ENCODE measurements around the gene CRAMP1.
A peak's percentile ranks its signal among the peaks of the same experiment; 100 is the strongest.
"Not testable (repeated sequence)": the region's sequence is repeated elsewhere in the genome, so short reads cannot be mapped to it uniquely, and the experiment has no call there.

Gene CRAMP1

GRCh38 chr16:1590366-1590765 is 21.8 kb upstream of the CRAMP1 start:
- Histone ChIP-seq H3K27ac (ENCODE audit: low read length) (no peak overlapping the region), H3K9ac (ENCODE audit: low read length) (no peak overlapping the region), H4K20me1 (ENCODE audit: insufficient read depth, low read length) (no peaks in the 10 kb centered on the region), H3K4me1 (ENCODE audit: low read length) (peaks cover 12% of the 10 kb centered on the region), H3K27me3 (replicated peaks; ENCODE audit: insufficient read depth, low read length) (no peaks in the 10 kb centered on the region), H3K36me3 (replicated peaks; ENCODE audit: insufficient read depth, low read length) (no peaks in the 10 kb centered on the region), H3K9me3 (replicated peaks; ENCODE audit: insufficient read depth, low read length) (no peaks in the 10 kb centered on the region), H3F3A (ENCODE audit: insufficient read depth, low read length) (peaks cover 11% of the 10 kb centered on the region; the same call in 1 of the 2 replicates), H3K4me3 (ENCODE audit: low read length) (no peak overlapping the region), H2AFZ (ENCODE audit: low read length) (no peak overlapping the region), H3K4me2 (ENCODE audit: low read depth, low read length) (no peak overlapping the region), H3K79me2 (ENCODE audit: low read length) (no peaks in the 10 kb centered on the region), H3K9me2 (replicated peaks; ENCODE audit: insufficient read depth, low read length) (no peaks in the 10 kb centered on the region)
- no peak for DNase-seq
- TF ChIP-seq EZH2phosphoT487 (IDR thresholded peaks at IDR 0.05; ENCODE audit: low read length) (no peak), EZH2 (optimal IDR thresholded peaks at IDR 0.05; ENCODE audit: low read depth, low read length) (no peak), CTCF (IDR thresholded peaks at IDR 0.05; ENCODE audit: low read length) (no peak)

- Histone ChIP-seq H3K79me2 (ENCODE audit: low read length) (no peaks in the 10 kb centered on the region), H3K9me3 (replicated peaks; ENCODE audit: insufficient read depth, low read length) (no peaks in the 10 kb centered on the region), H4K20me1 (ENCODE audit: insufficient read depth, low read length) (no peaks in the 10 kb centered on the region), H2AFZ (ENCODE audit: low read length) (peak overlapping the region; percentile 55), H3F3A (ENCODE audit: insufficient read depth, low read length) (peaks cover 11% of the 10 kb centered on the region; the same call in 1 of the 2 replicates), H3K4me1 (ENCODE audit: low read length) (peaks cover 12% of the 10 kb centered on the region), H3K9ac (ENCODE audit: low read length) (peak overlapping the region; percentile 22; the same call in 1 of the 2 replicates), H3K4me2 (ENCODE audit: low read depth, low read length) (peak overlapping the region; percentile 50), H3K36me3 (replicated peaks; ENCODE audit: insufficient read depth, low read length) (no peaks in the 10 kb centered on the region), H3K27ac (ENCODE audit: low read length) (peak overlapping the region; percentile 39; the same call in 1 of the 2 replicates), H3K27me3 (replicated peaks; ENCODE audit: insufficient read depth, low read length) (no peaks in the 10 kb centered on the region), H3K9me2 (replicated peaks; ENCODE audit: insufficient read depth, low read length) (no peaks in the 10 kb centered on the region), H3K4me3 (ENCODE audit: low read length) (peak overlapping the region; percentile 10; the same call in 1 of the 2 replicates)
- no peak for TF ChIP-seq EZH2phosphoT487 (IDR thresholded peaks at IDR 0.05; ENCODE audit: low read length)
- TF ChIP-seq CTCF (IDR thresholded peaks at IDR 0.05; ENCODE audit: low read length) = no peak
- no peak for TF ChIP-seq EZH2 (optimal IDR thresholded peaks at IDR 0.05; ENCODE audit: low read depth, low read length)
- DNase-seq = peak; percentile 81
Observed at GRCh38 chr16:1590930-1591705, 21.0 kb upstream of the CRAMP1 start.

GRCh38 chr16:1592446-1592845 is 19.7 kb upstream of the CRAMP1 start:
- Histone ChIP-seq H3K4me2 (ENCODE audit: low read depth, low read length) (no peak overlapping the region), H3F3A (ENCODE audit: insufficient read depth, low read length) (peaks cover 11% of the 10 kb centered on the region; the same call in 1 of the 2 replicates), H3K79me2 (ENCODE audit: low read length) (no peaks in the 10 kb centered on the region), H3K36me3 (replicated peaks; ENCODE audit: insufficient read depth, low read length) (no peaks in the 10 kb centered on the region), H3K27me3 (replicated peaks; ENCODE audit: insufficient read depth, low read length) (no peaks in the 10 kb centered on the region), H4K20me1 (ENCODE audit: insufficient read depth, low read length) (no peaks in the 10 kb centered on the region), H3K27ac (ENCODE audit: low read length) (no peak overlapping the region), H3K9me3 (replicated peaks; ENCODE audit: insufficient read depth, low read length) (no peaks in the 10 kb centered on the region), H3K9ac (ENCODE audit: low read length) (no peak overlapping the region), H2AFZ (ENCODE audit: low read length) (no peak overlapping the region), H3K4me1 (ENCODE audit: low read length) (peaks cover 12% of the 10 kb centered on the region), H3K4me3 (ENCODE audit: low read length) (no peak overlapping the region), H3K9me2 (replicated peaks; ENCODE audit: insufficient read depth, low read length) (no peaks in the 10 kb centered on the region)
- no peak for TF ChIP-seq EZH2 (optimal IDR thresholded peaks at IDR 0.05; ENCODE audit: low read depth, low read length)
- TF ChIP-seq EZH2phosphoT487 (IDR thresholded peaks at IDR 0.05; ENCODE audit: low read length) = no peak
- no peak for TF ChIP-seq CTCF (IDR thresholded peaks at IDR 0.05; ENCODE audit: low read length)
- DNase-seq = no peak

- H3K79me2 ChIP-seq (ENCODE audit: low read length); H4K20me1 ChIP-seq (ENCODE audit: insufficient read depth, low read length); H3F3A ChIP-seq (ENCODE audit: insufficient read depth, low read length); DNase-seq; H3K27ac ChIP-seq (ENCODE audit: low read length); H2AFZ ChIP-seq (ENCODE audit: low read length); H3K27me3 ChIP-seq (replicated peaks; ENCODE audit: insufficient read depth, low read length); H3K9me3 ChIP-seq (replicated peaks; ENCODE audit: insufficient read depth, low read length); H3K9me2 ChIP-seq (replicated peaks; ENCODE audit: insufficient read depth, low read length); H3K4me3 ChIP-seq (ENCODE audit: low read length); H3K9ac ChIP-seq (ENCODE audit: low read length); H3K4me2 ChIP-seq (ENCODE audit: low read depth, low read length); H3K36me3 ChIP-seq (replicated peaks; ENCODE audit: insufficient read depth, low read length): not testable (repeated sequence)
- peaks cover 12% of the 10 kb centered on the region for H3K4me1 ChIP-seq (ENCODE audit: low read length)
Observed at GRCh38 chr16:1595511-1595910, 16.6 kb upstream of the CRAMP1 start.
